GM12873 (cell line): ENCODE results near the gene C10orf53.

Source experiments
- TF ChIP-seq, protein P1 (sequence below): IDR thresholded peaks from 2 replicates; pipeline ENCODE4 v1.5.1; 2012; ENCODE audit warnings: low read depth, mild to moderate bottlenecking, moderate library complexity, low read length, control low read depth; ENCODE audit not compliant: insufficient read depth; ENCODE audit errors: missing control alignments

C10orf53 gene

DNA sequence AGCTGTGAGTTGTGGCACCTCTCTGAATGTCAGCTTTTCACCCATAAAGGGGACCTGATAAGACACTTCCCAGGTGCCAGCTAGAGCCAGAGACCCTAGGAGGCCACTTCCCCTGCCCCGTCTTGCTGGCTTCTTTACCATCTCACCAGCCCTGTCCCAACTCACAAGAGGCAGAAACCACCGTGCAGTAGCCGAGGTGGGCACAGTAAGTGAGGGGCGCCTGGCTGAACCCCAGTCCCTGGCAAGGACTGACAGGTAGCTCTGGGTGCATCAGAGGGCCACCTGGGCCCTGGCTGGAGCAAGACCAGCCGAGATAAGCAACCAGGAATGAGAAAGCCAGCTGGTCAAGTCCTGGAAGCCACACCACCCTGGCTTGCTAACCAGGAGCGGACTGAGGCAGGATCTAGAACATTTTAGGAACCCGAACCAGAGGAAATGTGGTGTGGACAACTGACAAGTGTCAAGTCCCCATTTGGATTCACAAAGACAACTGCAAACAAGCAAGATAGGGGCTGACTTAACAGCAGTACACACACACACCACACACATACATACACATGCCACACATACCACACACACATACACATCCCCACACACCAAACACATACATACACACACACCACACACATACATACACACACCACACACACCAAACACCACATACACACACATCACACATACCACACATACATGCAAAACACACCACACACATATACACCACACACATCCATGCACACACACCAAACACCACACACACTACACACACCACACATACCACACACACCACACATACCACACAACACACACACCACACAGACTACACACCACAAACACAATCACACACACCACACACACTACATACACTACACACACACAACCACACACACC is 61.9 kb downstream of the C10orf53 start:
- TF ChIP-seq, protein P1, sequence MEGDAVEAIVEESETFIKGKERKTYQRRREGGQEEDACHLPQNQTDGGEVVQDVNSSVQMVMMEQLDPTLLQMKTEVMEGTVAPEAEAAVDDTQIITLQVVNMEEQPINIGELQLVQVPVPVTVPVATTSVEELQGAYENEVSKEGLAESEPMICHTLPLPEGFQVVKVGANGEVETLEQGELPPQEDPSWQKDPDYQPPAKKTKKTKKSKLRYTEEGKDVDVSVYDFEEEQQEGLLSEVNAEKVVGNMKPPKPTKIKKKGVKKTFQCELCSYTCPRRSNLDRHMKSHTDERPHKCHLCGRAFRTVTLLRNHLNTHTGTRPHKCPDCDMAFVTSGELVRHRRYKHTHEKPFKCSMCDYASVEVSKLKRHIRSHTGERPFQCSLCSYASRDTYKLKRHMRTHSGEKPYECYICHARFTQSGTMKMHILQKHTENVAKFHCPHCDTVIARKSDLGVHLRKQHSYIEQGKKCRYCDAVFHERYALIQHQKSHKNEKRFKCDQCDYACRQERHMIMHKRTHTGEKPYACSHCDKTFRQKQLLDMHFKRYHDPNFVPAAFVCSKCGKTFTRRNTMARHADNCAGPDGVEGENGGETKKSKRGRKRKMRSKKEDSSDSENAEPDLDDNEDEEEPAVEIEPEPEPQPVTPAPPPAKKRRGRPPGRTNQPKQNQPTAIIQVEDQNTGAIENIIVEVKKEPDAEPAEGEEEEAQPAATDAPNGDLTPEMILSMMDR: no peak

DNA sequence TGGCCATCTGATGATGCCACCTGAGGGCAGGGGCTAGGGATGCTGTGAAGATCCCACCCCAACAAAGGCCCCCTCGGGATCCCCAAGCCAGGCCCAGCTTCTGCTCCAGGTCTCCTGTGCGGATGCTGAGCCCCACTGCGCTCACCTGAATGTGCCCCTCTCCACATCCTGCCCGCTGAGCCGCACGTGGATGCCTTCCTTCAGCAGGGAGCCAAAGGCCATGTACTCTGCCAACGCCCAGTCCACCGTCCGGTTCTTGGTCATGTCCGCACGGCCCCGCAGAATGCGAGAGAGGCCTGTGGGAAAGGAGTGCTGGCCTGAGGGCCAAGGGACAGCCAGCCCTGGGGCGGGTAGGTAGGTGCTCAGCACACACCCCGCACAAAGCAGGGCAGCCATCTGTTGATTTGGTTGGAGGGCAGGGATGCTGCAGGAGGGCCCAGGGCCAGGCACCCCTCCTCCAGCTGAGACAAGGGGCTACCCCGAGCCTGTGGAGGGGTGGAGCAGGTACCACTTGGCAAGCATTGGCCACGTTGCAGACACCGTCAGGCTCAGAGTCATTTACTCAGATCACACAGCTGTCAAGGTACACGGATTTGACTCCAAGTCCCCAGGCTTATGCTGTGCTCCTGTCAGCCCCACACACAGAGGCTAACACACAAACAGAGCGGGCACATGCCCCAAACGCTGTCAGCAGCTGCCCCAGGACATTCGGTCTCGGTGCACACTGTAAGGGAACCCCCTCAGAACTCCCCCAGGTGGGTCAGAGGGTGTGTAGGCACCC is 63.4 kb downstream of the C10orf53 start:
- TF ChIP-seq, protein P1: no peak

DNA sequence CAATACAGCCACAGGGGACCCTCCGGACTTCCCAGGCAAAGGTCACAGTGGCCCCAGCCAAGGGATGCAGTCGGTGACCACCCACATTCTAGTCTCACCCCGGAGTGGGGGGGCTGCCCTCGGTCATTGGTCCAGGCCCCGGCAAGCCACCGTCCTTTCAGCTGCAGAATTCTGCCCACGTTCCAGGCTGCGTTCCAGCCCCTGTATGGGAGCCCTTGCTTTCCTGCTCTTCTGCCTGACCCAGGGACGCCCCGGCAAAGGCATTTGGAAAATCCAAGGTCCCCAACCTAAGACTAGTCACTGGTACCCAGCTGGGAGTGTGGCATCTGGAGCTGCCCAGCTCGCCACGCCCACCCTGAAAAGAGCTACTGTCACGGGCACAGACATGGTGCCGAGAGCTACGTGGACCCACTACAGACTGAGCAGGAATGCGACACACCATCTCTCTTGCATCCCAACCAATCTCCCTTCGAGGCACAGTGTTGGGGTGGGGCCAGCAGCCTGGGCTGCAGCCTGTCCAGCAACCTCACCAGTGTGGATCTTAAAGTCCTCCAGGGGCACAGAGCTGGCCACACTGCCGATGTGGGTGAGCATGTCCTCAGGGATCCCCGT is 64.1 kb downstream of the C10orf53 start:
- TF ChIP-seq, protein P1: no peak

DNA sequence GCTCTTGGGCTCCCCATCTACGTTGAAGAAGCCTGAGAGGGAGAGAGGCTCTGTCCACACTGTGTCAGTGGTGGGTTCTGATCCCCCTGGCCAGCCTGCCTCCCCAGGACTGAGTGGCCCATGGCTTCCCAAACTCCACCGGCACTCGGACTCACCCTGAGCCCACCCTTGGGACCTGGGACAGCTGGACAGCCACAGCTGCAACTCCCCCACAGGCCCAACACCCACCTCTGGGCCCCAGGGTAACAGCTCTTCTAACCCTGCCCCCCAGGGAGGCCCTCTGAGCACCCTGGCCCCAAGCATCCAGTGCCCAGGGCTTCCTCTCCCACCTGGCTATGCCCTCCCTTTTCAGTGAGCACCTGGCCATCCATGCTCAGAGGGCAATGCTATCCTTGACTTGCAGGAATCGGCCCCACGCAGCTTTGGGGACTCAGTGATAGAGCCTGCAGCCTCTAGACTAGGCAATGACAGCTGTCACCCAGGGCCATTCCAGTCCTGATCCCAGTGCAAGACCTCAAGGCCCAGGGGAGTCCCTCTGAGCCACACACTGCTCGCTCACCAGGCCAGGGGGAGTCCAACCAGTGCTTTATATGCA is 64.7 kb downstream of the C10orf53 start:
- TF ChIP-seq, protein P1: no peak

DNA sequence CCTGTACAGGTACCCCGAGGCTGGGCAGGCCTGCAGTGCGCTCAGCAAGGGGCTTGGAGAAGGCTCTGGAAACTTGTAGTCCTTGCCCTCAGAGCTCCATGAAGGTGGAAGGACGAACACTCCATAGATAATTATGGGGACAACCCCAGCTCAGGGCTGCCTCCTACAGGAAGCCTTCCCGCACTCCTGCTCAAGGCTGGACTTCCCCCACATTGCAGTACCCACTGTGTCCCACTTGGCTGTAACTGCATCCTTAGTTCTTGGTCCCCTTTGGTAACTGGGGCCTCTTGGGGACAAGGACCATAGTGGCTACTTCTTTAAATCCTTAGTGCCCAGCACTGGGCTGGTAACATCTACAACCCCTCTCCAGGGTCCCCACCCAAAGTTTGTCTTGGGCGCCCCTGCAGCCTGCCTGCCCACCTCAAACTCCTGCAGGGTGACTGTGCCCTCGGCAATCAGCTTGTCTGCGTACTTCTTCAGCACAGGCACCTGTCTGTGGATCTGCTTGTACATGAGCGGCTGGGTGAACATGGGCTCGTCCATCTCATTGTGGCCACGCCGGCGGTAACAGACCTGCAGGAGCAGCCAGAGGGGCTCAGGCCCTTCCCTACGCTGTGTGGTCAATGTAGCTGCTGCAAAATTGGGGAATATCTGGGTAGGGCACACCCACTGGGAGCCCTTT is 65.6 kb downstream of the C10orf53 start:
- TF ChIP-seq, protein P1: no peak

DNA sequence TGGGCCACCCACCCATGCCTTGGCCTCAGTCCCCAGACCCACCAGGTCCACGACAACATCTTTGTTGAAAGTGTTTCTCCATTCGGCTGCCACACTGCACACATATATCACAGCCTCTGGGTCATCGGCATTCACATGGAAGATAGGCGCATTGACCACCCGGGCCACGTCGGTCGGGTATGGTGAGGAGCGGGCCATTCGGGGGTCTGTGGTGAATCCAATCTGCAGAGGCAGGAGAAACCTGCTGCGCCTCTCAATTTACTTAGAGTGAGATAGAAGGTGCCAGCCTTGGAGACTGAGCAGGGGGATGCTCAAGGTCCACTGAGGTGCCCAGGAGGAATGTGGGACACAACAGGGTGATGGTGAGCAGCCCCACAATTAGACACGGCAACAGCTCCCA is 66.3 kb downstream of the C10orf53 start:
- TF ChIP-seq, protein P1: no peak
